Measurements from ENCODE around the gene UBE2L3.
"Not testable (repeated sequence)": the region's sequence is repeated elsewhere in the genome, so short reads cannot be mapped to it uniquely, and the experiment has no call there.

The UBE2L3 gene

DNA sequence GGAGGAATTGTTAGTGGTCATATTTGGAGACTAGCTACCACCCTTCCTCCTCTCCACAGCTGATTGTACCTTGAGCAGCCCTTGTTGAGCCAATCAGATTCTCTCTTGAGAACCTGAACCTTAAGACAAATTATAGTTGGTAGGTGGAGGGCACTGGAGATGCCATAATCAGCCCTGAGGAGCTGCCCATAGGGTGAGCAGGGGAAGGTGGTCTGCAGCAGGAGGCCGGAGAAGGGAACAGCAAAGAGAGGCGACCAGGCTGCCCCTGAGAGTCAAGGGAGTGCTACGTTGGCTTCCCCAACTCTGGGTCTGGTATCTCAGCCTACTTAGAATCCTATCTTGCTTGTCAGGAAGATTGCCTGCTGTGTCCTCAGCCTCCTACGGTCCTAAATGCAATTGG, 71.8 kb downstream of the UBE2L3 start:
- Mint-ChIP-seq H3K27ac (no peak overlapping the region), H3K4me3 (no peak overlapping the region), H3K9me3 (no peaks in the 10 kb centered on the region), H3K36me3 (ENCODE audit: low read depth) (peaks cover 13% of the 10 kb centered on the region), H3K27me3 (peaks cover 8% of the 10 kb centered on the region), H3K4me1 (ENCODE audit: low read depth) (peaks cover 26% of the 10 kb centered on the region)

DNA sequence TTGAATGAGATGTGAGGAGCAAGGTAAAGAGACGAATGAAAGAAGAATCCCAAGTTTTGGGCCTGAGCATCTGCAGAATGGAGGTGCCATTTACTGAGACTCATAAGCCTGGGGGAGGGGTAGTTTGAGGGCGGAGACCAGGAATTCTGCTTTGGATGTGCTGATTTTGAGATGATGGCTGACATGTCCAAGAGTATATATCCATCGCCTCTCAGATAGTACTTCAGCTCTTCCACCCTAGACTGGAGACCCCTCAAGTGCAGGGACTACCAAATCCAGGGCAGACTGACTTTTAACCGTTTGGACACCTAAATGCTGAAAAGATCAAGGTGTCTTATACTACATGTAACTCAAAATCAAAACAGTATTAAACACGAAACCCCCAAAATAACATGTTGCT, 73.3 kb downstream of the UBE2L3 start:
- Mint-ChIP-seq H3K4me1 (ENCODE audit: low read depth) (peaks cover 26% of the 10 kb centered on the region), H3K9me3 (no peaks in the 10 kb centered on the region), H3K36me3 (ENCODE audit: low read depth) (peaks cover 16% of the 10 kb centered on the region), H3K27ac (no peak overlapping the region), H3K4me3 (peak overlapping the region; percentile 90), H3K27me3 (peaks cover 8% of the 10 kb centered on the region)

GRCh38 chr22:21641417-21641788, 73.9 kb downstream of the UBE2L3 start:
- peaks cover 8% of the 10 kb centered on the region for H3K27me3 Mint-ChIP-seq
- H3K36me3 Mint-ChIP-seq (ENCODE audit: low read depth), result peaks cover 20% of the 10 kb centered on the region
- H3K27ac Mint-ChIP-seq, result peak overlapping the region; percentile 76
- peak overlapping the region; percentile 90 for H3K4me3 Mint-ChIP-seq
- H3K9me3 Mint-ChIP-seq, result no peaks in the 10 kb centered on the region
- H3K4me1 Mint-ChIP-seq (ENCODE audit: low read depth), result peaks cover 29% of the 10 kb centered on the region

GRCh38 chr22:21641789-21642583, 74.5 kb downstream of the UBE2L3 start, which contains the start of gene SDF2L1:
Gene SDF2L1 (plus strand): TSS chr22:21642302. CDS start chr22:21642337, 35 bp downstream.
- peaks cover 8% of the 10 kb centered on the region for H3K27me3 Mint-ChIP-seq
- H3K36me3 Mint-ChIP-seq (ENCODE audit: low read depth), result peaks cover 25% of the 10 kb centered on the region
- H3K4me1 Mint-ChIP-seq (ENCODE audit: low read depth), result peaks cover 34% of the 10 kb centered on the region
- peak within 1 kb of the TSS; percentile 76 for H3K27ac Mint-ChIP-seq
- H3K4me3 Mint-ChIP-seq, result peak within 1 kb of the TSS; percentile 90
- H3K9me3 Mint-ChIP-seq, result no peaks in the 10 kb centered on the region

- peak overlapping the region; percentile 76 for H3K27ac Mint-ChIP-seq
- H3K36me3 Mint-ChIP-seq (ENCODE audit: low read depth), result peaks cover 25% of the 10 kb centered on the region
- H3K4me3 Mint-ChIP-seq, result peak overlapping the region; percentile 90
Observed at GRCh38 chr22:21642584-21643448, 75.3 kb downstream of the UBE2L3 start.

GRCh38 chr22:21643533-21644357, 76.2 kb downstream of the UBE2L3 start:
- no peaks in the 10 kb centered on the region for H3K9me3 Mint-ChIP-seq
- H3K4me3 Mint-ChIP-seq, result peak overlapping the region; percentile 90
- peak overlapping the region; percentile 76 for H3K27ac Mint-ChIP-seq
- H3K4me1 Mint-ChIP-seq (ENCODE audit: low read depth), result peaks cover 34% of the 10 kb centered on the region
- H3K27me3 Mint-ChIP-seq, result peaks cover 8% of the 10 kb centered on the region
- H3K36me3 Mint-ChIP-seq (ENCODE audit: low read depth), result peaks cover 27% of the 10 kb centered on the region

More at GRCh38 chr22:21642584-21643448, 75.3 kb downstream of the UBE2L3 start:
- Mint-ChIP-seq H3K27me3 (peaks cover 8% of the 10 kb centered on the region), H3K4me1 (ENCODE audit: low read depth) (peaks cover 34% of the 10 kb centered on the region), H3K9me3 (no peaks in the 10 kb centered on the region)

GRCh38 chr22:21645513-21645912, 78.0 kb downstream of the UBE2L3 start:
- not testable (repeated sequence) for H3K9me3 Mint-ChIP-seq, H3K27ac Mint-ChIP-seq, H3K27me3 Mint-ChIP-seq, H3K4me3 Mint-ChIP-seq
- Mint-ChIP-seq H3K4me1 (ENCODE audit: low read depth) (peaks cover 39% of the 10 kb centered on the region), H3K36me3 (ENCODE audit: low read depth) (peaks cover 39% of the 10 kb centered on the region)

DNA sequence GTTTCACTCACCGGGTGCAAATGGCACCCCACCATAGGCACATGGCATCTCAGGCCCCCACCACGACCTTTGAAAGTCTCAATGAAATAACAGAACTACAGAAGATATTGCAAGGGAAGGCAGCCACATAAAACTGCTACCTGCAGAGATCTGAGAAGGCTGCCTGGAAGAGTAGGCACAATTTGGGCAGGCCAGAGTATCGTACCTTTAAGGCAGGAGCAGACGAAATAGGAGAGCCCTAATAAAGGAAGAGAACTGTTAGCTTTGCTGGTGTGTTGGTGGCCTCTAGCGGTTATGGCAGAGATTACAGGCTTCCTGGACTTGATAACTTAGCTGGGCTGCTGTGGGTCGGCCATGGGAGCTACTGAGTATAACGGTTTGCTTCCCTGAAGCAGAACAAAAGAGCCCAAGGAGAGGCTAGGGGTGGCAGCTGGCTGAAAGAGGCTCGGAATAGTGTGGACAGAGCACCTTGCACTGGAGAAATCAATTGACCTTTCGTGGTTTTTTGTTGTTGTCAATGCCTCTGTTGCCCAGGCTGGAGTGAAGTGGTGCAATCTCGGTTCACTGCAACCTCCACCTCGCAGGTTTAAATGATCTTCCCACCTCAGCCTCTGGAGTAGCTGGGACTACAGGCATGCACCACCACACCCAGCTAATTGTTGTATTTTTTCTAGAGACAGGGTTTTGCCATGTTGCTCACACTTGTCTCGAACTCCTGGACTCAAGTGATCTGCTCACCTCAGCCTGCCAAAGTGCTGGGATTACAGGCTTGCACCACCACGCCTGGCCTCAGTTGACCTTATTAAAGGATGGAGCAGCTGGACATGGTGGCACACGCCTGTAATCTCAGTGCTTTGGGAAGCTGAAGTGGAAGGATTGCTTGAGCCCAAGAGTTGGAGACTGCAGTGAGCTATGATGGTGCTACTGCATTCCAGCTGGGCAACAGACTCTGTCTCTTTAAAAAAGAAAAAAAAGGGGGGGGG, 79.4 kb downstream of the UBE2L3 start:
- H3K9me3 Mint-ChIP-seq, result no peaks in the 10 kb centered on the region
- peaks cover 40% of the 10 kb centered on the region for H3K4me1 Mint-ChIP-seq (ENCODE audit: low read depth)
- peak overlapping the region; percentile 40 for H3K4me3 Mint-ChIP-seq
- peaks cover 39% of the 10 kb centered on the region for H3K36me3 Mint-ChIP-seq (ENCODE audit: low read depth)
- peak overlapping the region; percentile 52 for H3K27ac Mint-ChIP-seq
- no peaks in the 10 kb centered on the region for H3K27me3 Mint-ChIP-seq

- Mint-ChIP-seq H3K4me3 (peak overlapping the region; percentile 84), H3K9me3 (no peaks in the 10 kb centered on the region), H3K36me3 (ENCODE audit: low read depth) (peaks cover 26% of the 10 kb centered on the region), H3K4me1 (ENCODE audit: low read depth) (peaks cover 26% of the 10 kb centered on the region), H3K27ac (no peak overlapping the region), H3K27me3 (no peaks in the 10 kb centered on the region)
Observed at GRCh38 chr22:21650280-21650679, 82.8 kb downstream of the UBE2L3 start.

DNA sequence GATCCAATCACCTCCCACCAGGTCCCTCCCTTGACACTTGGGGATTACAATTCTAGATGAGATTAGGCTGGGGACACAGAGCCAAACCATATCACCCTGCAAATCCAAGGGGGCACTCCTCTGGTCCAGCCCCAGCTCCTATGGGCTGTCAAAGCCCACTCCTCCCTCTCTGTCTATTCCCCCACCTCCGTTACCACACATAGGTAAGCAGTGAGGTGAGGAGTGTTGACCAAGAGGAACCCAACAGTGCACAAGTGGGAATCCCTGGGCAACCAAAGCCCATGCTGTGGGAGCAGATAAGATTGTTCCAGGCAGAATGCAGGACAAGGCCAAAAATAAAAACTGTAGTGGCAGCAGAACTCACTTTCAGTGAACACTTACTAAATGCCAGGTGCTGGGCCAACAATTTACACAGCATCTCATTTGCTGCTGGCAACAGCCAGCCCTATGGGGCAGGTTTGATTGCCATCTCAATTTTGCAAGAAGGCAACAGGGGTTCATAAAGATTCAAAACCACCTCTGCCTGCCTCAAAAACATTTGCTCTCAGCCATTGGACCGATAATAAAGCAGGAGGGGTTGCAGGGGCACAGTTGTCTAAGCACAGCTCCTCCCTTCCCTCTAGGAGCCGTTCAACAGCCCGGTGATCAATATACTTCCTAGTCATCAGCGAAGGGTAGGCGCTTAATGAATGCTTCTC, 83.5 kb downstream of the UBE2L3 start:
- H3K27ac Mint-ChIP-seq, result peak overlapping the region; percentile 78
- no peaks in the 10 kb centered on the region for H3K27me3 Mint-ChIP-seq
- peaks cover 23% of the 10 kb centered on the region for H3K36me3 Mint-ChIP-seq (ENCODE audit: low read depth)
- H3K4me3 Mint-ChIP-seq, result peak overlapping the region; percentile 84
- H3K4me1 Mint-ChIP-seq (ENCODE audit: low read depth), result peaks cover 26% of the 10 kb centered on the region
- H3K9me3 Mint-ChIP-seq, result no peaks in the 10 kb centered on the region

DNA sequence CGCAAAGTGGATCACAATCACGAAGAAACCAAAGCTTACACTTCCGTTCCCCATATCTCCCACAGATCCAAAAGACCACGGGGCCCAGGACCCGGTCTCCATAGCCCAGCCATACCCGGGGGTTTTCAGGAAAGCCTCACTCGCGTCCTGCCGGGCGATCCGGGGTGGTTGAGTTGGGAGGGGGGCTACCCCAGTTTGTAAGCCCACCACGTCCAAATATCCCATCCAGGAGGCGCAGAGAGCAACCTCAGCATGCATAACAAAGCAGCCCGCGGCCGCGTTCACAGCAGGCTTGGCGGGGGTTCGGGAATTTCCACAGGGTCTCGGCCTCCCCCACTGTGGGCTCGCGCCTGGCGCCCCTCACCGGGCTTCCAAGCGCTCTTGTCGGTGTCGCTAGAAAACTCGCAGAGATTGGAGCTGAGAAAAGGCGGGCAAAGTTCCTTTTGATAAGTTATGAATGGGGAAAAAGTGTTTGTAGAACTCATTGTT, 84.1 kb downstream of the UBE2L3 start:
- Mint-ChIP-seq H3K9me3 (no peaks in the 10 kb centered on the region), H3K4me1 (ENCODE audit: low read depth) (peaks cover 27% of the 10 kb centered on the region), H3K27ac (peak overlapping the region; percentile 78), H3K4me3 (peak overlapping the region; percentile 84), H3K27me3 (no peaks in the 10 kb centered on the region), H3K36me3 (ENCODE audit: low read depth) (peaks cover 18% of the 10 kb centered on the region)

- Mint-ChIP-seq H3K9me3 (no peaks in the 10 kb centered on the region), H3K4me3 (peak overlapping the region; percentile 84), H3K4me1 (ENCODE audit: low read depth) (peaks cover 28% of the 10 kb centered on the region), H3K27me3 (no peaks in the 10 kb centered on the region), H3K27ac (peak overlapping the region; percentile 78), H3K36me3 (ENCODE audit: low read depth) (peaks cover 14% of the 10 kb centered on the region)
Observed at GRCh38 chr22:21652010-21652546, 84.6 kb downstream of the UBE2L3 start.

All from stimulated activated naive CD8-positive, alpha-beta T cell treated with anti-CD3 and anti-CD28 coated beads, Interleukin-15, Interleukin-2, amounts not matched to agents 100 ng/mL and 50 ng/mL, for 24 hours (primary cell).